GM18867 (cell line): ENCODE data around the gene KBTBD3.
"Not testable (repeated sequence)": the region's sequence is repeated elsewhere in the genome, so short reads cannot be mapped to it uniquely, and the experiment has no call there.

Experiments used
- ATAC-seq: cut with Tn5 transposase; IDR thresholded peaks from one replicate; pipeline ENCODE4 v1.9.1; 2021; ENCODE audit warnings: mild to moderate bottlenecking, moderate library complexity; ENCODE audit not compliant: unreplicated experiment

Gene KBTBD3

DNA sequence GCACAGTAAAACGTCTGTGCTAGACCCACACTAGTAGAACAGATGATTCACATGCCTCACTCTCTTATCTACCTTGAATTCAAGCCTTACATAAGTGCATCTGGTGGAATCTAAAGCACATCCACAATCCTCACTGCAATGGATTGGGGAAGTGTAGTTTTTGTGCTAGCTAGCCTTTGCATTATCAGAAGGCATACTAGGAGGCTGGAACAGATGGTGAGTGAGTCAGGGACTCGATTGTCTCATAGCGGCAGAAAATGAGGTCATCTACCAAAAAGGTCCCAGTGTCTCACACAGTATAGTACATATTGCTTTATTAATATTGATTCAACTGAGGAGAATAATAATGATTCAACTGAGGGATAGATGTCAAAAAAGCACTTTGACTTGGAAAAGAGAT is 64.4 kb downstream of the KBTBD3 start:
- ATAC-seq, result no peak

DNA sequence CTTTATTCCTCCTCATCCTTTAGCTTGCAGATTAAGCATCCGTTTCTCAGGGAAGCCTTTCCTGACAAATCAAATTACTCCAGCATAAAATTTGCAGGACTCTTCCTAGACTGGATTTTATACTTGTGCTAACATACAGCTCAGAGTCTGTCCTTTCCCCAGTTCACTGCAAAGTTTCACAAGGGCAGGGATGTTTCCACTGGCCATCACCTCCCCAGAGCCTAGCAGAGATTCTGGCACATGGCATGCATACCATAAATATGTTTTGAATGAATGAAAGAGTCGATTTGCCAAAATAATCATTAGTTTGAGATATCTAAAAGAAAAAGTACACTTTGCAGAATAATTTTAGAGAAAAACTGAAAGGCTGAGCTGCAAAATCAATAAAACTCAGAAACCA is 65.7 kb downstream of the KBTBD3 start:
- ATAC-seq, result no peak

DNA sequence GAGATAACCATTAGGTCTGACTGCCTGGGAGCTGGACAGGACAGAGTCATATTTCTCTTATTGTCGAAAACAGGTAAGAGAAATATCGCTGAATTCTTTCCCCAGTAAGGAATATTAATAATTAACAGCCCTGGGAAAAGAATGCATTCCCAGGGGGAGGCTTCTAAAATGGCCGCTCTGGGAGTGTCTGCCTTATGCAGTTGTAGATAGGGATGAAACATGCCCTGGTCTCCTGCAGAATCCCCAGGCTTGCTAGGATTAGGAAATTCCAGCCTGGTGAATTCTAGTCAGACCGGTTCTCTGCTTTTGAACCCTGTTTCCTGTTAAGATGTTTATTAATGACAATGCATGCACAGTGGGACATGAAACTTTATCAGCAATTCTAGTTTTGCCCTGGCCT is 74.1 kb downstream of the KBTBD3 start:
- not testable (repeated sequence) for ATAC-seq

DNA sequence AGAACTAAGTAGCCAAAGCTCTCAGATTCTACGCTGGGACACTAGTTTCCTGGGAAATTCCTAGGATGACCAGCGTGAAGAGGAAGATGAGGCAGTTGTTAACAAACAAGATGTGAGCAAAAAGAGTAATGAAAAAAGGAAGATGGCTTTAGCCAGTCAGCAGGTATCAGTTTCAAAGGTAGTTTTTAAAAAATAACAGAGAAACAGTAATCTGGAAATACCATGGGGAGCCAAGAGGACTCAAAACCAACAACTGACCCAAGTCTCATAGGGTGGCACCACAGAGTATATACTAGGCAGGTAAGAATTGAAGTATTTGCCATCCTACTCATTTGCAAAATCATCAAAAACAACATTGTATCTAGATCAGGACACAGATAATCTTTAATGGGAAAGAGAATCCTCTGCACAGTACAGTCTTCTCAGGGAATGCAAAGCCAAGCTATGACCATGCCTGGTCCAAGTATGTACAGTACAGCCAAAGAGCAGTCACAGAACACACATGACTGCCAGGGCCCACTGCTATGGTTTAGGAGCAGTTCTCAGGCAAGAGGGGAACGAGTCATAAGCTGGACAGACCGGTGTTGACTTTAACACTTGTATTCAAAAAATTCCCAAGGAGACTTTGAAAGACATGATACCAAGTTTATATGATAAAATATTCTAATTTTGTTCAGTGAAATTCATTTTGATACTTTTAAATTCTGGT is 75.7 kb downstream of the KBTBD3 start:
- ATAC-seq, result peak; percentile 51
